ENCODE measurements around the gene NPIPA2.
"Not testable (repeated sequence)": the region's sequence is repeated elsewhere in the genome, so short reads cannot be mapped to it uniquely, and the experiment has no call there.

DNA sequence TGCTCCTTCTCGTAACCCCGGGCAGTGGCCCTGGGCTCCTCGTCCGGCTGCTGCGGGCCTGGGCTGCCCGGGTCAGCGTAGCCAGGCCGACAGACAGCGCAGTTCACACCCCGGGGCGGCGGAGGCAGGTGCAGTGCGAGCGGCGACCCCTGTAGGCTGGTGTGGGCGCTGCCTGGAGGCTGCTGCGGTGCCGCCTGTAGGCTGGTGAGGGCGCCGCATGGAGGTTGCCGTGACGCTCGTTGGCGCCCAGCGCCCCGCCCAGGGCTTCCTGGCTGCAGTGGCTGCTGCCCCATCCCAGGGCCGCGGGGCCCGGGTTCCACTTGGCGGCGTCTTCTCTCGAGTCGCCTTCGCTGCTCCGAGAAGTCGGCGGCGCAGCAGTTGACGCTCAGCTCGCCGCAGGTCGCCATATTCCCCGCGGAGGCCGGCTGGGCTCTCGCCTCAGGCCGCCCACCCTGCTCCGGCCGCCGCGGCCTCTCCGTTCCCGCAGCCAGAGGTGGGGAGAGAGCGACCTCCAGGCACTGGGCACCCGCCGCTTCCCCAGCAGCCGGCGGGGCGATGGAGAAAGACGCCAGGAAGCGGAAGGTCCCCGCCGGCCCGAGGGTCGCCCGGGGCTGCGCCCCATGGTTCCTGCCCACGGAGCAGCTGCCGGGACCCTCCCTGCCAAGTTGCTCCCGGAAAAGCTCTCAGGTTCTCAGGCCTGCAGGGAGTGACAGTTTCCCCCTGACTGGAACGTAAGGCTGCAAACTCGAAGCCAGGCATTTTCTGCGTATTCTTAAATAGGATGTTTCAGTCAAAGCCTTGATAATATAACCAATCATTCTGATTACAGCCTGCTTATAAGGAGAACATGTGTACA, at the start of gene NPIPA2:
- TF ChIP-seq CTCF (conservative IDR thresholded peaks at IDR 0.05 in 1 of 2, IDR thresholded peaks at IDR 0.05 in 1 of 2; ENCODE audit: low read depth in 1 of 2, low read length in 2 of 2); EZH2 (IDR thresholded peaks at IDR 0.05; ENCODE audit: low read length, missing control alignments): not testable (repeated sequence)
